Thyroid gland (tissue), 4 donors: ENCODE data around the gene COQ7. TPM values are rescaled to one million over a fixed set of nuclear protein-coding genes. Genes with fewer than 3 reads are reported as not detected.
A peak's percentile ranks its signal among the peaks of the same experiment; 100 is the strongest.

Experiments
- DNase-seq, 2 donors: peaks; one replicate each; pipeline ENCODE4 v3.0.0-alpha.2; 2019
- H3K27ac ChIP-seq, 3 donors: fragments of 200-600 bp; sonication (generic); 1 replicate in 2 of 3; 2 replicates in 1 of 3; pipeline ENCODE4 v1.5.1; 2016 to 2019; ENCODE audit warnings: mild to moderate bottlenecking in 1 of 3, moderate library complexity in 1 of 3
- H3K27me3 ChIP-seq: fragments of 200-600 bp; sonication (generic); one replicate; pipeline ENCODE4 v1.5.1; 2019
- H3K36me3 ChIP-seq, 2 donors: fragments of 200-600 bp; sonication (generic); one replicate each; pipeline ENCODE4 v1.5.1; 2016 to 2019
- H3K4me1 ChIP-seq, 2 donors: fragments of 200-600 bp; sonication (generic); one replicate each; pipeline ENCODE4 v1.5.1; 2017 to 2019
- H3K4me3 ChIP-seq, 3 donors: fragments of 200-600 bp; sonication (generic); replicated peaks in 1 of 3; 1 replicate in 2 of 3; 2 replicates in 1 of 3; pipeline ENCODE4 v1.5.1; 2016; ENCODE audit warnings: mild to moderate bottlenecking in 1 of 3
- H3K9me3 ChIP-seq: fragments of 200-600 bp; sonication (generic); one replicate; pipeline ENCODE4 v1.5.1; 2017
- POLR2A ChIP-seq, 2 donors: fragments of 450-650 bp; IDR thresholded peaks; one replicate each; pipeline ENCODE4 v1.6.1; 2017; ENCODE audit warnings: antibody characterized with exemption in 2 of 2, mild to moderate bottlenecking in 2 of 2, moderate library complexity in 1 of 2
- WGBS, 2 donors: methylation state at CpG; one replicate each; pipeline ENCODE4 v1.1.5; 2017; 5-methylcytosine and 5-hydroxymethylcytosine counted together
- intact Hi-C: fragments of 100-400 bp; cut with DNase I; formaldehyde crosslinking; loops from one replicate; pipeline ENCODE4 v1.15.1; 2023
- total RNA-seq, 4 donors: library from RNA; depleted of rRNA; stranded (reverse); fragments of >200 nt; gene quantifications; one replicate each; pipeline ENCODE4 v1.2.3, GENCODE V29; 2016
- TF ChIP-seq, protein P1 (sequence below), 6 experiments: fragments of 200-600 bp in 3 of 6; fragments of 450-650 bp in 3 of 6; sonication (generic) in 3 of 6; IDR thresholded peaks; one replicate each; pipeline ENCODE4 v1.5.1; 2016 to 2019; ENCODE audit warnings: antibody characterized with exemption in 6 of 6, mild to moderate bottlenecking in 2 of 6, inconsistent platforms in 1 of 6, moderate library complexity in 1 of 6

COQ7 gene
- total RNA-seq, 4 donors from 2014 or later = 26.4 to 41.9 (median 38.4) TPM

DNA sequence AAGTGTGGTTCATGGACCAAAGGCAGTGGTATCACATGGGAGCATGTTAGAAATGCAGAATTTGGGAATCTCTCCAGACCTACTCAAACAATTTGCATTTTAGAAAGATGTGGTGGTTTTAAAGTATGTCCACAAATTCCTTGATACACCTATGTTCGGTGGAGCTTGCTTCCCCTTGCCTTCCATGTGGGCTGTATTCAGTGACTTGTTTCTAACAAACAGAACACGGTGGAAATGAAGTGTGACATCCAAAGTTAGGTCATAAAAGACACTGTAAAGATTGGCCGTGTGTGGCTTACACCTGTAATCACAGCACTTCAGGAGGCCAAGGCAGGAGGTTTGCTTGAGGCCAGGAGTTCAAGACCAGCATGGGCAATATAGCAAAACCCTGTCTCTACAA, 16.7 kb downstream of the COQ7 start:
- TF ChIP-seq, protein P1, sequence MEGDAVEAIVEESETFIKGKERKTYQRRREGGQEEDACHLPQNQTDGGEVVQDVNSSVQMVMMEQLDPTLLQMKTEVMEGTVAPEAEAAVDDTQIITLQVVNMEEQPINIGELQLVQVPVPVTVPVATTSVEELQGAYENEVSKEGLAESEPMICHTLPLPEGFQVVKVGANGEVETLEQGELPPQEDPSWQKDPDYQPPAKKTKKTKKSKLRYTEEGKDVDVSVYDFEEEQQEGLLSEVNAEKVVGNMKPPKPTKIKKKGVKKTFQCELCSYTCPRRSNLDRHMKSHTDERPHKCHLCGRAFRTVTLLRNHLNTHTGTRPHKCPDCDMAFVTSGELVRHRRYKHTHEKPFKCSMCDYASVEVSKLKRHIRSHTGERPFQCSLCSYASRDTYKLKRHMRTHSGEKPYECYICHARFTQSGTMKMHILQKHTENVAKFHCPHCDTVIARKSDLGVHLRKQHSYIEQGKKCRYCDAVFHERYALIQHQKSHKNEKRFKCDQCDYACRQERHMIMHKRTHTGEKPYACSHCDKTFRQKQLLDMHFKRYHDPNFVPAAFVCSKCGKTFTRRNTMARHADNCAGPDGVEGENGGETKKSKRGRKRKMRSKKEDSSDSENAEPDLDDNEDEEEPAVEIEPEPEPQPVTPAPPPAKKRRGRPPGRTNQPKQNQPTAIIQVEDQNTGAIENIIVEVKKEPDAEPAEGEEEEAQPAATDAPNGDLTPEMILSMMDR (IDR thresholded peaks at IDR 0.05) = no peak
- TF ChIP-seq POLR2A (IDR thresholded peaks at IDR 0.05) = no peak

DNA sequence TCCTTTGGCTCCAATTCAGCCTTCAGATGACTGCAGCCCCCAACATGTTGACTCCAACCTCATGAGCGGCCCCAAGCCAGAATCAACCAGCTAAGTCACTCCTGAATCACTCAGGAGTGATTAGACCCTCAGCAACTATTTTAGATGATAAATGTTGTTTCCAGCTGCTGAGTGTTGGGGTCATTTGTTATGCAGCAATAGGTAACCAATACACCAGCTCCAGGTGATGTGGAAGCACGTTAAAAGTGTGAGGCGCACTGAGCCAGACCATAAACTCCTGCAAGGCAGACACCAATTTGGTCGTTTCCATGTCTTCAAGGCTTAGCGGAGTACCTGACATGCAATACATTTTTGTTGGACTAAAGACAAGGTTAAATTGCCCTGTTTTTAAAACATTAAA, 17.5 kb downstream of the COQ7 start:
- Histone ChIP-seq H3K36me3 (peaks cover 0 to 11% of the 10 kb centered on the region in 2 donors), H3K4me1 (peaks cover 6 to 9% of the 10 kb centered on the region in 2 donors), H3K27me3 (no peaks in the 10 kb centered on the region), H3K9me3 (no peaks in the 10 kb centered on the region), H3K27ac (no peak overlapping the region), H3K4me3 (no peak overlapping the region)
- intact Hi-C loops = loop anchor here (5.0 to 10.0 kb wide), 4 partner anchors 82 to 420 kb away; partner anchors contain the start of gene SYT17
- WGBS, 2 donors = 92 to 97% methylated on average over 5 of the region's 5 CpGs
- no peak for DNase-seq
- no peak for TF ChIP-seq POLR2A (IDR thresholded peaks at IDR 0.05)
- TF ChIP-seq, protein P1 (IDR thresholded peaks at IDR 0.05) = no peak

More for the DNA sequence above, 16.7 kb downstream of the COQ7 start:
- DNase-seq = no peak
- intact Hi-C loops = loop anchor here (10.0 kb wide), 1 partner anchor 421 kb away; no protein-coding TSS in a partner anchor
- Histone ChIP-seq H3K4me1 (peaks cover 6 to 9% of the 10 kb centered on the region in 2 donors), H3K27me3 (no peaks in the 10 kb centered on the region), H3K9me3 (no peaks in the 10 kb centered on the region), H3K36me3 (peaks cover 0 to 17% of the 10 kb centered on the region in 2 donors), H3K27ac (no peak overlapping the region), H3K4me3 (no peak overlapping the region)
- WGBS, 2 donors = 79 to 86% methylated on average over 3 of the region's 3 CpGs

DNA sequence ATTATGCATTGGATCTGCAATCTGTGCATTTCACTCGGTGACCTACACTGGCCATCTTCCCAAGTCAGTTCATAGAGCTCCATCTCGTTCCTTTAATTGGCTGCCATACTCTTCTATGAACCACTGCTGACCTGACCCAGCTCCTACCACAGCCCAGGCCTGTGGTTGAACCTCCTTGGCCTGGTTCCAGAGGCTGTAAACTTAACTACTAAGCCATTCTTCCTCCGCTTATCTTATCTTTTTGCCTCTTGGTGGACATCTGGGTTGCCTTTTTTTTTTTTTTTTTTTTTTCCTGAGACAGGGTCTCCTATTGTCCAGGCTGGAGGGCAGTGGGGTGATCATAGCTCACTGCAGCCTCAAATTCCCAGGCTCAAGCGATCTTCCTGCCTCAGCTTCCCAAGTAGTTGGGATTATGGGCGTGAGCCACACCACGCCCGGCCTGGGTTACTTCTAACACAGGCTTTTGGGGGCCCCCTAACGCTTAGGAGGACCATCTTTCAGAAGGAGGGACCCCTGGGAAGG, 18.3 kb downstream of the COQ7 start:
- Histone ChIP-seq H3K27ac (no peak overlapping the region), H3K4me3 (no peak overlapping the region), H3K4me1 (peaks cover 6 to 9% of the 10 kb centered on the region in 2 donors), H3K27me3 (no peaks in the 10 kb centered on the region), H3K36me3 (peaks cover 0 to 11% of the 10 kb centered on the region in 2 donors), H3K9me3 (no peaks in the 10 kb centered on the region)
- TF ChIP-seq, protein P1 (IDR thresholded peaks at IDR 0.05) = no peak
- TF ChIP-seq POLR2A (IDR thresholded peaks at IDR 0.05) = no peak
- DNase-seq = no peak
- intact Hi-C loops = loop anchor here (5.0 to 10.0 kb wide), 4 partner anchors 82 to 419 kb away; partner anchors contain the start of gene SYT17
- WGBS, 2 donors = 58 to 64% methylated on average over 8 of the region's 8 CpGs

DNA sequence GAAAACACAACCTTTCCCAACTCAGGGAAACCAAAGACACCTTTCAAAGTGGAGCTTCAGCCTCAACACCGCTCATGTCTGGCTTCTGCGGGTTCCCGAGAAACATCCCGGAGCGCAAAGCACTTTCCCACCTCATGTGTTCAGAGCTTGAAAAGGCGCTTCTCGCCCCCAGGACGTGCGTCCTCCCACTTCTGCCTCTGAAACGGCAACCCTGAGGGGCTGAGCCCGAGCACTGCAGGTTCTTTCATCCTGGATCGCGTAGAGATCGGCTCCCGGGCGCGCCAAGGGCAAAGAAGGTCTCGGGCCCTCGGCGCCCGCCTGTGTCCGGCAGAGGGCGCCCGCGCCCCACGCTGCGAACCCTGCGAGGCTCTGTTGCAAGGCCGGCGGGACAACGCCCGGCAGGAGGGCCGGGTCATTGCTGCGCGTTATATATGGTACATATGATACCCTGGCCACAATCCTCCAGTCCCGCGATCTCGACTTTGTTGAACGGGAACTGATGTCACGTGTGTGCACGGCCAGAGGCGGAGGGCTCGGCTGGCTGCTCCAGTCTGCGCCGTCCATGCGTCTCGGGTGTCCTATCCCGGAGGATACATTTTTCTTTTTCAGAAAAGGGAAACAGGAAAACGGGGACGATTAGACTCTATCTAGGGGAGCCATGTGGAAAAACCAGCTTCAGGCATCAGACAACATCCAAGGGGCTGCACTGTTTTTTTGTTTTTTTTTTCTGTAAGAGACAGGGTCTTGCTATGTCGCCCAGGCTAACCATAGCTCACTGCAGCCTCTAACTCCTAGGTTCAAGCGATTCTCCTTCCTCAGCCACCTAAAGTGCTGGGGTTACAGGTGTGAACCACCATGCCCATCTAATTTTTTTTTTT, 19.1 kb downstream of the COQ7 start:
- Histone ChIP-seq H3K27ac (no peak overlapping the region), H3K27me3 (no peaks in the 10 kb centered on the region), H3K9me3 (no peaks in the 10 kb centered on the region), H3K4me1 (peaks cover 6 to 9% of the 10 kb centered on the region in 2 donors), H3K36me3 (peaks cover 0 to 6% of the 10 kb centered on the region in 2 donors), H3K4me3 (peak overlapping the region in 2 of 3 donors; percentile 26 to 27)
- peak; percentile 72 to 80 for DNase-seq
- WGBS, 2 donors = 15 to 35% methylated on average over 17 to 29 of the region's 52 CpGs
- intact Hi-C loops = loop anchor here (5.0 to 10.0 kb wide), 4 partner anchors 81 to 418 kb away; partner anchors contain the start of gene SYT17
- no peak for TF ChIP-seq POLR2A (IDR thresholded peaks at IDR 0.05)
- TF ChIP-seq, protein P1 (IDR thresholded peaks at IDR 0.05) = peak; percentile 75 to 98 (median 96)
